ENCODE results near the gene ZNF385B. TPM values are rescaled to one million over a fixed set of nuclear protein-coding genes. Genes with fewer than 3 reads are reported as not detected.

The ZNF385B gene
- polyA plus RNA-seq, 1 of the 3 experiments (the other 2 are of a cell fraction) = 0.16 TPM

DNA sequence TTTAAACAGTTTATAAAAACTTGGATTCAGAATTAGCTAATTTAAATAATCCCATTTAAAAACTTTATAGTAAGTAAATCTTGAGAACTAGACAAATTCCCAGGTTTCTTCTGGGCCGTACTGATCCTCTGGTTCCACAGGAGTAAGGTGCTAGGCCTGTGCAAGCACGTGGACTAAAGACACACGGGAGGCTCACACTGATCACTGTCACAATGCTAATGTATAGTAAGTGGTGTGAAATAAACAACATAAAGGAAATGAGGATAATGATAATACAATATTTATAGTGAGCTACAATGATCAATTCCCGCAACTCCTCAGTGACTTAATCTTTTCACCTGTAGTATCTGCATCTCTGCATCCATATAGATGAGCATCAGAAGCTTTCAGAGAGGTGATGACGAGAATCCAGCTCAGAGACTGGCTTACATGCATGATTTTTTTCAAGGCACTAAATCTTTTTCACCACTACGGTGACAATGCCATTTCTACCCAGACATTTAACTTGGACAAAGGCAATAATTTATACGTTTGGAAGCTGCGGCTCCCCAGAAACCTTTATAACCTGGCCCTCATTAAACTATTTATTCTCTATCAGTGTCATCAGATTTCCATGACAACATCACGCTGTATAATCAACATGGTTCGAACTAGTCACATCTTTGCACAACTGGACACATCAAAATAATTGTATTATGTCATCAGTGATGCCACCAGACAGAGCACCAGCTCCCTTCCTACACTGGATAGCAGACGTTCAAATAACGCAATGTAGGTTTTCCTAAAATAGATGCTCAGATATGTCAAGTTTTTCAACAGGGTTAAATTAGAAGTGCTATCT is 196.2 kb downstream of the ZNF385B start:
- ChIA-PET CTCF (interaction anchor here (0.6 to 1.0 kb wide), 2 partner anchors 76 to 168 kb away, joined by 3 read pairs; no protein-coding TSS in a partner anchor), POLR2A (no interaction called here)
- 76% methylated on average over 12 of the region's 12 CpGs for WGBS (ENCODE audit: low lambda C conversion rate)
- no peak overlapping the region for H3K4me2 ChIP-seq
- H3K9ac ChIP-seq = no peak overlapping the region
- H3K9me2 ChIP-seq = no peaks in the 10 kb centered on the region
- H2AFZ ChIP-seq (ENCODE audit: low read depth) = no peak overlapping the region
- no peak overlapping the region for H3K4me3 ChIP-seq (ENCODE audit: low read depth in 2 of 2, low read length in 1 of 2)
- H3K79me2 ChIP-seq (ENCODE audit: insufficient read depth) = no peaks in the 10 kb centered on the region
- DNase-seq = peak; percentile 44
- H3F3A ChIP-seq (replicated peaks; ENCODE audit: insufficient read depth) = no peaks in the 10 kb centered on the region
- H3K9me3 ChIP-seq = no peaks in the 10 kb centered on the region
- no peaks in the 10 kb centered on the region for H4K20me1 ChIP-seq (ENCODE audit: insufficient read depth)
- H3K4me1 ChIP-seq (ENCODE audit: control insufficient read depth in 1 of 2, insufficient read depth in 2 of 2, low read depth in 1 of 2, low read length in 1 of 2) = peaks cover 0 to 2% of the 10 kb centered on the region in 2 experiments; a peak in 2 of 4 replicates
- no peak overlapping the region for H3K27ac ChIP-seq (ENCODE audit: low read depth in 2 of 2, low read length in 1 of 2)
- H3K36me3 ChIP-seq (replicated peaks in 1 of 2; ENCODE audit: control insufficient read depth in 1 of 2, insufficient read depth in 2 of 2, low read length in 1 of 2) = no peaks in the 10 kb centered on the region
- no peaks in the 10 kb centered on the region for H3K27me3 ChIP-seq (ENCODE audit: insufficient read depth)
- no peak for TF ChIP-seq SIN3A (IDR thresholded peaks at IDR 0.05; ENCODE audit: borderline replicate concordance, low read depth, low read length)
- TF ChIP-seq RFX5 (IDR thresholded peaks at IDR 0.05; ENCODE audit: low read length) = no peak
- no peak for TF ChIP-seq MEF2A (IDR thresholded peaks at IDR 0.05; ENCODE audit: borderline replicate concordance, low read depth)
- TF ChIP-seq FOXJ3 (CRISPR knock-in tag; IDR thresholded peaks at IDR 0.05) = no peak
- no peak for TF ChIP-seq NFIC (IDR thresholded peaks at IDR 0.05; ENCODE audit: borderline replicate concordance)

GRCh38 chr2:179661986-179662385 is 199.4 kb downstream of the ZNF385B start:
- peaks cover 0 to 2% of the 10 kb centered on the region in 2 experiments; a peak in 2 of 4 replicates for H3K4me1 ChIP-seq (ENCODE audit: control insufficient read depth in 1 of 2, insufficient read depth in 2 of 2, low read depth in 1 of 2, low read length in 1 of 2)
- H3K9me2 ChIP-seq = no peaks in the 10 kb centered on the region
- H2AFZ ChIP-seq (ENCODE audit: low read depth) = no peak overlapping the region
- ChIA-PET POLR2A (no interaction called here), CTCF (no interaction called here)
- H3K4me3 ChIP-seq (ENCODE audit: low read depth in 2 of 2, low read length in 1 of 2) = no peak overlapping the region
- no peak overlapping the region for H3K27ac ChIP-seq (ENCODE audit: low read depth in 2 of 2, low read length in 1 of 2)
- no peak overlapping the region for H3K9ac ChIP-seq
- no peaks in the 10 kb centered on the region for H3K27me3 ChIP-seq (ENCODE audit: insufficient read depth)
- H3K9me3 ChIP-seq = no peaks in the 10 kb centered on the region
- 82% methylated on average over 1 of the region's 1 CpG for WGBS (ENCODE audit: low lambda C conversion rate)
- no peaks in the 10 kb centered on the region for H3F3A ChIP-seq (replicated peaks; ENCODE audit: insufficient read depth)
- H3K4me2 ChIP-seq = no peak overlapping the region
- H3K79me2 ChIP-seq (ENCODE audit: insufficient read depth) = no peaks in the 10 kb centered on the region
- no peaks in the 10 kb centered on the region for H3K36me3 ChIP-seq (replicated peaks in 1 of 2; ENCODE audit: control insufficient read depth in 1 of 2, insufficient read depth in 2 of 2, low read length in 1 of 2)
- H4K20me1 ChIP-seq (ENCODE audit: insufficient read depth) = no peaks in the 10 kb centered on the region
- no peak for DNase-seq
- TF ChIP-seq JUND (IDR thresholded peaks at IDR 0.05) (no peak), TCF12 (IDR thresholded peaks at IDR 0.05) (no peak), FOXJ3 (CRISPR knock-in tag; IDR thresholded peaks at IDR 0.05) (no peak), IRF3 (IDR thresholded peaks at IDR 0.05; ENCODE audit: low read depth, low read length) (no peak), ZBTB33 (IDR thresholded peaks at IDR 0.05; ENCODE audit: borderline replicate concordance, low read depth) (no peak), EZH2phosphoT487 (IDR thresholded peaks at IDR 0.05; ENCODE audit: borderline replicate concordance, low read depth) (no peak), FOXM1 (IDR thresholded peaks at IDR 0.05; ENCODE audit: low read depth) (no peak), YY1 (IDR thresholded peaks at IDR 0.05; ENCODE audit: low read depth) (no peak), RAD21 (IDR thresholded peaks at IDR 0.05; ENCODE audit: low read length) (no peak), ELF1 (IDR thresholded peaks at IDR 0.05) (no peak), CHD2 (IDR thresholded peaks at IDR 0.05; ENCODE audit: low read length, partially characterized antibody) (no peak), SIN3A (IDR thresholded peaks at IDR 0.05; ENCODE audit: borderline replicate concordance, low read depth, low read length) (no peak), MXI1 (IDR thresholded peaks at IDR 0.05; ENCODE audit: low read depth, low read length) (no peak)
- TF ChIP-seq, protein P1, sequence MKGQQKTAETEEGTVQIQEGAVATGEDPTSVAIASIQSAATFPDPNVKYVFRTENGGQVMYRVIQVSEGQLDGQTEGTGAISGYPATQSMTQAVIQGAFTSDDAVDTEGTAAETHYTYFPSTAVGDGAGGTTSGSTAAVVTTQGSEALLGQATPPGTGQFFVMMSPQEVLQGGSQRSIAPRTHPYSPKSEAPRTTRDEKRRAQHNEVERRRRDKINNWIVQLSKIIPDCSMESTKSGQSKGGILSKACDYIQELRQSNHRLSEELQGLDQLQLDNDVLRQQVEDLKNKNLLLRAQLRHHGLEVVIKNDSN (IDR thresholded peaks at IDR 0.05; ENCODE audit: borderline replicate concordance, low read depth) = no peak
- TF ChIP-seq, protein P2, sequence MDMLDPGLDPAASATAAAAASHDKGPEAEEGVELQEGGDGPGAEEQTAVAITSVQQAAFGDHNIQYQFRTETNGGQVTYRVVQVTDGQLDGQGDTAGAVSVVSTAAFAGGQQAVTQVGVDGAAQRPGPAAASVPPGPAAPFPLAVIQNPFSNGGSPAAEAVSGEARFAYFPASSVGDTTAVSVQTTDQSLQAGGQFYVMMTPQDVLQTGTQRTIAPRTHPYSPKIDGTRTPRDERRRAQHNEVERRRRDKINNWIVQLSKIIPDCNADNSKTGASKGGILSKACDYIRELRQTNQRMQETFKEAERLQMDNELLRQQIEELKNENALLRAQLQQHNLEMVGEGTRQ (IDR thresholded peaks at IDR 0.05; ENCODE audit: borderline replicate concordance, low read depth, low read length) = no peak
- TF ChIP-seq, protein P3, sequence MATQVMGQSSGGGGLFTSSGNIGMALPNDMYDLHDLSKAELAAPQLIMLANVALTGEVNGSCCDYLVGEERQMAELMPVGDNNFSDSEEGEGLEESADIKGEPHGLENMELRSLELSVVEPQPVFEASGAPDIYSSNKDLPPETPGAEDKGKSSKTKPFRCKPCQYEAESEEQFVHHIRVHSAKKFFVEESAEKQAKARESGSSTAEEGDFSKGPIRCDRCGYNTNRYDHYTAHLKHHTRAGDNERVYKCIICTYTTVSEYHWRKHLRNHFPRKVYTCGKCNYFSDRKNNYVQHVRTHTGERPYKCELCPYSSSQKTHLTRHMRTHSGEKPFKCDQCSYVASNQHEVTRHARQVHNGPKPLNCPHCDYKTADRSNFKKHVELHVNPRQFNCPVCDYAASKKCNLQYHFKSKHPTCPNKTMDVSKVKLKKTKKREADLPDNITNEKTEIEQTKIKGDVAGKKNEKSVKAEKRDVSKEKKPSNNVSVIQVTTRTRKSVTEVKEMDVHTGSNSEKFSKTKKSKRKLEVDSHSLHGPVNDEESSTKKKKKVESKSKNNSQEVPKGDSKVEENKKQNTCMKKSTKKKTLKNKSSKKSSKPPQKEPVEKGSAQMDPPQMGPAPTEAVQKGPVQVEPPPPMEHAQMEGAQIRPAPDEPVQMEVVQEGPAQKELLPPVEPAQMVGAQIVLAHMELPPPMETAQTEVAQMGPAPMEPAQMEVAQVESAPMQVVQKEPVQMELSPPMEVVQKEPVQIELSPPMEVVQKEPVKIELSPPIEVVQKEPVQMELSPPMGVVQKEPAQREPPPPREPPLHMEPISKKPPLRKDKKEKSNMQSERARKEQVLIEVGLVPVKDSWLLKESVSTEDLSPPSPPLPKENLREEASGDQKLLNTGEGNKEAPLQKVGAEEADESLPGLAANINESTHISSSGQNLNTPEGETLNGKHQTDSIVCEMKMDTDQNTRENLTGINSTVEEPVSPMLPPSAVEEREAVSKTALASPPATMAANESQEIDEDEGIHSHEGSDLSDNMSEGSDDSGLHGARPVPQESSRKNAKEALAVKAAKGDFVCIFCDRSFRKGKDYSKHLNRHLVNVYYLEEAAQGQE (IDR thresholded peaks at IDR 0.05; ENCODE audit: low read depth, low read length) = no peak
